ENCODE data around the gene EIF2B2. TPM values are rescaled to one million over a fixed set of nuclear protein-coding genes. Genes with fewer than 3 reads are reported as not detected.

Gene EIF2B2
- total and polyA plus RNA-seq, 2 of the 13 experiments (the other 11 are each of a cell fraction or from before 2014, with no cell fraction given) = 54.4 to 78.6 TPM

DNA sequence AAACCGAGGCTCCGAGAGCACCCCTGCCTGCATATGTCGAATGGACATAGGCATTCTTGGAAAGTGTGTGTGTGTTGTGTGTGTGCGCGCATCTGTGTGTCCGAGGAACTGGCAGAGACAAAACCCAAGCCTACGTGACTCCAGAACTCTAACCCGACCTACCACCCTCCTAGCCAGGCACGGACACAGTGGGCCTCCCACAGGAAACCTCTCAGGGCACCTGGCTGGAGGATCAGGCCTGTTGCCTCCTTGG, 46.8 kb upstream of the EIF2B2 start:
- intact Hi-C loops (cut with micrococcal nuclease; ENCODE audit: unreplicated experiment) (no loop called here), in situ Hi-C loops (cut with HindIII; ENCODE audit: extremely low pct_ligation_motif_present, low pct_unique_long_range_greater_than_20kb) (no loop called here)
- Histone ChIP-seq H3K4me2 (ENCODE audit: low read depth, low read length) (peak overlapping the region; percentile 92), H3K4me3 (replicated peaks in 1 of 3; ENCODE audit: insufficient read depth in 1 of 3, low read depth in 2 of 3, low read length in 3 of 3) (peak overlapping the region; percentile 75 to 86 (median 80)), H3K27me3 (ENCODE audit: control insufficient read depth in 1 of 2, insufficient read depth in 2 of 2, low read length in 2 of 2) (no peaks in the 10 kb centered on the region), H4K20me1 (ENCODE audit: insufficient read depth, low read length) (no peaks in the 10 kb centered on the region), H3K9me3 (ENCODE audit: low read length) (no peaks in the 10 kb centered on the region), H3K36me3 (replicated peaks in 1 of 2; ENCODE audit: control insufficient read depth in 1 of 2, insufficient read depth in 2 of 2, low read length in 2 of 2) (no peaks in the 10 kb centered on the region; a peak in 1 of 5 replicates), H3K9ac (ENCODE audit: insufficient read depth, low read depth, low read length) (peak overlapping the region; percentile 78), H2AFZ (ENCODE audit: low read length) (no peak overlapping the region), H3K27ac (ENCODE audit: extremely low read length, insufficient read depth, low read length) (peak overlapping the region; percentile 54), H3K79me2 (ENCODE audit: insufficient read depth, low read length) (peaks cover 15% of the 10 kb centered on the region), H3K4me1 (ENCODE audit: insufficient read depth, low read length) (peaks cover 58% of the 10 kb centered on the region)
- WGBS (ENCODE audit: low lambda C conversion rate) = 0% methylated on average over 4 of the region's 9 CpGs
- TF ChIP-seq, protein P1, sequence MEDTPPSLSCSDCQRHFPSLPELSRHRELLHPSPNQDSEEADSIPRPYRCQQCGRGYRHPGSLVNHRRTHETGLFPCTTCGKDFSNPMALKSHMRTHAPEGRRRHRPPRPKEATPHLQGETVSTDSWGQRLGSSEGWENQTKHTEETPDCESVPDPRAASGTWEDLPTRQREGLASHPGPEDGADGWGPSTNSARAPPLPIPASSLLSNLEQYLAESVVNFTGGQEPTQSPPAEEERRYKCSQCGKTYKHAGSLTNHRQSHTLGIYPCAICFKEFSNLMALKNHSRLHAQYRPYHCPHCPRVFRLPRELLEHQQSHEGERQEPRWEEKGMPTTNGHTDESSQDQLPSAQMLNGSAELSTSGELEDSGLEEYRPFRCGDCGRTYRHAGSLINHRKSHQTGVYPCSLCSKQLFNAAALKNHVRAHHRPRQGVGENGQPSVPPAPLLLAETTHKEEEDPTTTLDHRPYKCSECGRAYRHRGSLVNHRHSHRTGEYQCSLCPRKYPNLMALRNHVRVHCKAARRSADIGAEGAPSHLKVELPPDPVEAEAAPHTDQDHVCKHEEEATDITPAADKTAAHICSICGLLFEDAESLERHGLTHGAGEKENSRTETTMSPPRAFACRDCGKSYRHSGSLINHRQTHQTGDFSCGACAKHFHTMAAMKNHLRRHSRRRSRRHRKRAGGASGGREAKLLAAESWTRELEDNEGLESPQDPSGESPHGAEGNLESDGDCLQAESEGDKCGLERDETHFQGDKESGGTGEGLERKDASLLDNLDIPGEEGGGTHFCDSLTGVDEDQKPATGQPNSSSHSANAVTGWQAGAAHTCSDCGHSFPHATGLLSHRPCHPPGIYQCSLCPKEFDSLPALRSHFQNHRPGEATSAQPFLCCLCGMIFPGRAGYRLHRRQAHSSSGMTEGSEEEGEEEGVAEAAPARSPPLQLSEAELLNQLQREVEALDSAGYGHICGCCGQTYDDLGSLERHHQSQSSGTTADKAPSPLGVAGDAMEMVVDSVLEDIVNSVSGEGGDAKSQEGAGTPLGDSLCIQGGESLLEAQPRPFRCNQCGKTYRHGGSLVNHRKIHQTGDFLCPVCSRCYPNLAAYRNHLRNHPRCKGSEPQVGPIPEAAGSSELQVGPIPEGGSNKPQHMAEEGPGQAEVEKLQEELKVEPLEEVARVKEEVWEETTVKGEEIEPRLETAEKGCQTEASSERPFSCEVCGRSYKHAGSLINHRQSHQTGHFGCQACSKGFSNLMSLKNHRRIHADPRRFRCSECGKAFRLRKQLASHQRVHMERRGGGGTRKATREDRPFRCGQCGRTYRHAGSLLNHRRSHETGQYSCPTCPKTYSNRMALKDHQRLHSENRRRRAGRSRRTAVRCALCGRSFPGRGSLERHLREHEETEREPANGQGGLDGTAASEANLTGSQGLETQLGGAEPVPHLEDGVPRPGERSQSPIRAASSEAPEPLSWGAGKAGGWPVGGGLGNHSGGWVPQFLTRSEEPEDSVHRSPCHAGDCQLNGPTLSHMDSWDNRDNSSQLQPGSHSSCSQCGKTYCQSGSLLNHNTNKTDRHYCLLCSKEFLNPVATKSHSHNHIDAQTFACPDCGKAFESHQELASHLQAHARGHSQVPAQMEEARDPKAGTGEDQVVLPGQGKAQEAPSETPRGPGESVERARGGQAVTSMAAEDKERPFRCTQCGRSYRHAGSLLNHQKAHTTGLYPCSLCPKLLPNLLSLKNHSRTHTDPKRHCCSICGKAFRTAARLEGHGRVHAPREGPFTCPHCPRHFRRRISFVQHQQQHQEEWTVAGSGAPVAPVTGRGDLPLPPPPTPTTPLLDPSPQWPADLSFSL (CRISPR knock-in tag; IDR thresholded peaks at IDR 0.05) = peak; percentile 77; the same call in 1 of the 2 replicates
- TF ChIP-seq PRPF4 (IDR thresholded peaks at IDR 0.05; ENCODE audit: low read depth, low read length, poor library complexity, severe bottlenecking) = no peak
- TF ChIP-seq, protein P2, sequence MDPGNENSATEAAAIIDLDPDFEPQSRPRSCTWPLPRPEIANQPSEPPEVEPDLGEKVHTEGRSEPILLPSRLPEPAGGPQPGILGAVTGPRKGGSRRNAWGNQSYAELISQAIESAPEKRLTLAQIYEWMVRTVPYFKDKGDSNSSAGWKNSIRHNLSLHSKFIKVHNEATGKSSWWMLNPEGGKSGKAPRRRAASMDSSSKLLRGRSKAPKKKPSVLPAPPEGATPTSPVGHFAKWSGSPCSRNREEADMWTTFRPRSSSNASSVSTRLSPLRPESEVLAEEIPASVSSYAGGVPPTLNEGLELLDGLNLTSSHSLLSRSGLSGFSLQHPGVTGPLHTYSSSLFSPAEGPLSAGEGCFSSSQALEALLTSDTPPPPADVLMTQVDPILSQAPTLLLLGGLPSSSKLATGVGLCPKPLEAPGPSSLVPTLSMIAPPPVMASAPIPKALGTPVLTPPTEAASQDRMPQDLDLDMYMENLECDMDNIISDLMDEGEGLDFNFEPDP (CRISPR knock-in tag; conservative IDR thresholded peaks at IDR 0.05) = 0 out of 2 replicates have a peak, but pooled peaks have one; percentile 74
- no TSS peak for BruUV-seq (replicated peaks)
- POLR2A ChIA-PET = interaction anchor here (0.8 to 2.9 kb wide), 11 partner anchors 9 to 114 kb away, joined by 3 to 14 read pairs (median 3); partner anchors contain the start of genes EIF2B2 and ZC2HC1C
- FAIRE-seq = no peak
- no peak for ATAC-seq
- DNase-seq (ENCODE audit: low spot score) = no peak
- CTCF ChIA-PET (ENCODE audit: low intra/inter-chr PET ratio, low total read pairs) = no interaction called here

Measured in HepG2 (cell line).